GM12878 (cell line): ENCODE data around the gene ZNF512. TPM values are rescaled to one million over a fixed set of nuclear protein-coding genes. Genes with fewer than 3 reads are reported as not detected.

Experiments
- ATAC-seq: fragments of 200-7000 bp; cut with Tn5 transposase; 3 replicates; pipeline ENCODE4 v1.9.1; 2020; ENCODE audit warnings: mild to moderate bottlenecking, moderate library complexity
- BruUV-seq: library from RNA; stranded (reverse); fragments of 400-500 nt; replicated peaks from 2 replicates; lab custom pipeline; 2021; lab: Mats Ljungman, UMichigan
- CTCF ChIA-PET: fragments of 300-600 bp; sonication (Branson Sonifier 250); formaldehyde crosslinking; extraction: SDS; loops from one replicate; lab custom pipeline; 2021; ENCODE audit warnings: inconsistent platforms; lab: Yijun Ruan, JAX
- POLR2A ChIA-PET: fragments of 350-600 bp; formaldehyde crosslinking; extraction: SDS; loops from one replicate; lab custom pipeline; 2021; ENCODE audit warnings: inconsistent platforms; lab: Charles Lee
- RAD21 ChIA-PET: fragments of 300-600 bp; sonication (Branson Sonifier 250); formaldehyde crosslinking; loops from one replicate; lab custom pipeline; 2023; ENCODE audit warnings: antibody characterized with exemption; ENCODE audit not compliant: unreplicated experiment; lab: Charles Lee
- SMC1A ChIA-PET: fragments of 300-600 bp; sonication (Branson Sonifier 250); formaldehyde crosslinking; loops from one replicate; lab custom pipeline; 2023; ENCODE audit not compliant: unreplicated experiment, uncharacterized antibody; lab: Charles Lee
- DNase-seq: peaks from one replicate; pipeline ENCODE4 v3.0.0-alpha.2; 2011; ENCODE audit warnings: low read depth, low spot score
- FAIRE-seq: peaks from 3 replicates; lab custom pipeline; 2011; peaks lifted over from hg19 to GRCh38; lab: Jason Lieb, UNC
- H2AFZ ChIP-seq: 2 replicates; pipeline ENCODE4 v1.6.0; 2011; ENCODE audit warnings: low read depth, low read length, control low read depth; ENCODE audit not compliant: control insufficient read depth
- H3K27ac ChIP-seq: 2 replicates; pipeline ENCODE4 v1.5.1; 2011; ENCODE audit warnings: control low read depth; ENCODE audit not compliant: control insufficient read depth, insufficient read depth
- H3K27me3 ChIP-seq, 2 experiments: replicated peaks in 1 of 2; 2 replicates each; pipeline versions ENCODE4 v1.6.0 to v1.6.1; 2011; ENCODE audit warnings: low read length in 1 of 2; ENCODE audit not compliant: control insufficient read depth in 2 of 2, insufficient read depth in 2 of 2
- H3K36me3 ChIP-seq, 2 experiments: 2 replicates each; pipeline ENCODE4 v1.5.1; 2011; ENCODE audit warnings: low read length in 1 of 2; ENCODE audit not compliant: control insufficient read depth in 2 of 2, insufficient read depth in 2 of 2
- H3K4me1 ChIP-seq: 2 replicates; pipeline ENCODE4 v1.6.1; 2011; ENCODE audit warnings: mild to moderate bottlenecking, low read length, moderate library complexity, mixed read lengths; ENCODE audit not compliant: control insufficient read depth, insufficient read depth
- H3K4me2 ChIP-seq: 2 replicates; pipeline ENCODE4 v1.6.0; 2011; ENCODE audit warnings: control low read depth; ENCODE audit not compliant: control insufficient read depth, insufficient read depth
- H3K4me3 ChIP-seq: fragments of 200-600 bp; sonication (generic); 2 replicates; pipeline ENCODE4 v1.5.1; 2016
- H3K79me2 ChIP-seq: 2 replicates; pipeline ENCODE4 v1.6.0; 2011; ENCODE audit warnings: low read length; ENCODE audit not compliant: control insufficient read depth, insufficient read depth
- H3K9ac ChIP-seq: 2 replicates; pipeline ENCODE4 v1.8.0; 2011; ENCODE audit warnings: low read length, control low read depth, mixed read lengths; ENCODE audit not compliant: control insufficient read depth, insufficient read depth
- H3K9me3 ChIP-seq: replicated peaks from 3 replicates; pipeline ENCODE4 v1.5.1; 2011; ENCODE audit warnings: mild to moderate bottlenecking, low read length; ENCODE audit not compliant: control insufficient read depth, insufficient read depth
- H4K20me1 ChIP-seq: 2 replicates; pipeline ENCODE4 v1.6.0; 2011; ENCODE audit not compliant: control insufficient read depth, insufficient read depth
- CEBPB ChIP-seq, 2 experiments: fragments of 150-350 bp in 1 of 2; IDR thresholded peaks; 2 replicates each; pipeline ENCODE4 v1.6.1; 2012 to 2014; ENCODE audit warnings: low read depth in 2 of 2, low read length in 2 of 2, borderline replicate concordance in 1 of 2, inconsistent platforms in 1 of 2
- E2F8 ChIP-seq: fragments of 450-650 bp; IDR thresholded peaks from 2 replicates; pipeline ENCODE4 v1.6.1; 2018; ENCODE audit warnings: mild to moderate bottlenecking, low read depth, moderate library complexity; ENCODE audit not compliant: partially characterized antibody
- EZH2 ChIP-seq: IDR thresholded peaks from 2 replicates; pipeline ENCODE4 v1.6.1; 2012; ENCODE audit warnings: low read depth, mild to moderate bottlenecking, control low read depth, inconsistent platforms, low read length, borderline replicate concordance; ENCODE audit not compliant: control insufficient read depth
- HDAC6 ChIP-seq: fragments of 200-600 bp; sonication (generic); IDR thresholded peaks from one replicate; pipeline ENCODE4 v1.8.0; 2017; ENCODE audit warnings: antibody characterized with exemption; ENCODE audit not compliant: unreplicated experiment
- KDM1A ChIP-seq: fragments of 200-600 bp; sonication (generic); IDR thresholded peaks from 2 replicates; pipeline ENCODE4 v1.6.1; 2016; ENCODE audit warnings: borderline replicate concordance
- MTA3 ChIP-seq: IDR thresholded peaks from 2 replicates; pipeline ENCODE4 v1.6.1; 2012; ENCODE audit warnings: low read length, inconsistent platforms, borderline replicate concordance
- NFYA ChIP-seq: IDR thresholded peaks from 2 replicates; pipeline ENCODE4 v1.6.1; 2011; ENCODE audit warnings: low read depth, mild to moderate bottlenecking, low read length, improper control_type of control experiment, borderline replicate concordance
- NR2C2 ChIP-seq: IDR thresholded peaks from 2 replicates; pipeline ENCODE4 v1.6.1; 2011; ENCODE audit warnings: borderline replicate concordance, low read depth; ENCODE audit not compliant: control insufficient read depth, insufficient read length
- PML ChIP-seq: IDR thresholded peaks from 2 replicates; pipeline ENCODE4 v1.6.1; 2012; ENCODE audit warnings: low read length, inconsistent platforms
- TAF1 ChIP-seq: IDR thresholded peaks from 2 replicates; pipeline ENCODE4 v1.6.1; 2011; ENCODE audit warnings: mild to moderate bottlenecking, low read depth, low read length, borderline replicate concordance
- YBX1 ChIP-seq: fragments of 450-650 bp; IDR thresholded peaks from 2 replicates; pipeline ENCODE4 v1.6.1; 2016; ENCODE audit warnings: antibody characterized with exemption
- WGBS: methylation state at CpG from one replicate; pipeline ENCODE4 v1.1.6; 2016; ENCODE audit warnings: low lambda C conversion rate; ENCODE audit not compliant: insufficient replicate concordance, insufficient coverage; ENCODE audit errors: missing lambda C conversion rate; 5-methylcytosine and 5-hydroxymethylcytosine counted together
- in situ Hi-C: fragments of 300-500 bp; cut with MboI; formaldehyde crosslinking; loops from 9 replicates; pipeline ENCODE4 v1.14.3; 2018; ENCODE audit warnings: mixed read lengths
- intact Hi-C: fragments of 100-400 bp; cut with micrococcal nuclease; formaldehyde crosslinking; loops from one replicate; pipeline ENCODE4 v1.14.2; 2022; ENCODE audit not compliant: unreplicated experiment
- polyA plus RNA-seq, 11 experiments: library from polyadenylated mRNA; depleted of rRNA in 4 of 11; unstranded in 6 of 11; stranded (reverse) in 5 of 11; fragments of >200 nt; fragmentation: Nextera tagmentation in 4 of 11; fragmentation: Illumina TruSeq in 1 of 11; extraction: Ambion mirVana in 4 of 11; extraction: Trizol in 1 of 11; gene quantifications; 1 replicate in 1 of 11; 2 replicates in 10 of 11; pipeline versions ENCODE4 v1.2.1 to v1.2.3, GENCODE V29; 2011 to 2016; ENCODE audit warnings: inconsistent platforms in 2 of 11, missing spikeins in 2 of 11, low read depth in 1 of 11
- total RNA-seq, 4 experiments: library from RNA; depleted of rRNA in 3 of 4; stranded (reverse); fragments of >200 nt in 3 of 4; fragmentation: Illumina TruSeq in 1 of 4; extraction: Trizol in 1 of 4; gene quantifications; 2 replicates each; pipeline versions ENCODE4 v1.2.1 to v1.2.3, GENCODE V29; 2013 to 2021
- TF ChIP-seq, protein P1 (sequence below): fragments of 450-650 bp; formaldehyde crosslinking; IDR thresholded peaks from 2 replicates; pipeline ENCODE4 v1.4.0; 2022; ENCODE audit warnings: mild to moderate bottlenecking, moderate library complexity

The ZNF512 gene
- total and polyA plus RNA-seq, 10 of the 15 experiments (the other 5 are each of a cell fraction or from before 2014, with no cell fraction given), result 14.1 to 61.9 (median 31.2) TPM

DNA sequence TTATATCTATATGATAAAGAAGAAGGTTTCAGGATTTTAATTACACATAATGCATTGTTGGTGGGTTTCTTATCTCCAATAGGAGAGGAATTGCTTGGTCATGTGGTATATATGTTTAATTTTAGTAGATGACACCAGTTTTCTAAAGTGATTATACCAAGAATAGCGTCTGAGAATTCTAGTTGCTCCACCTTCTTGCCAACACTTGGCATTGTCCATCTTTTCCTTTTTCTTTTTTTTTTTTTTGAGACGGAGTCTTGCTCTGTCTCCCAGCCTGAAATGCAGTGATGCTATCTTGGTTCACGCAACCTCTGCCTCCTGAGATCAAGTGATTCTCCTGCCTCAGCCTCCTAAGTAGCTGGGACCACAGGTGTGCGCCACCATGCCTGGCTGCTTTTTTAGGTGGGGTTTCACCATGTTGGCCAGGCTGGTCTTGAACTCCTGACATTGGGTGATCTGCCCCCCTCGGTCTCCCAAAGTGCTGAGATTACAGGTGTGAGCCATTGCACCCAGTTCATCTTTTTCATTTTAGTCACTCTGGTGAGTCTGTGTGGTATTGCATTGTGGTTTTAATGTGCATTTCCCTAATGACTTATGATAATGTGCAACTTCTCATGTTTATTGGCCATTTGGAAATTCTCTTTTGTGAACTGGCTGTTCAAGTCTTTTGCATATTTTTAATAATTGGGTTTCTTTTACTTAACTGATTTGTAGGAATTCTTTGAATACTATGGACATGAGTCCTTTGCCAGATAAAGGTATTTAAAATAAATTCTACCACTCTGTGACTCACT, 37.3 kb upstream of the ZNF512 start (continued):
- TF ChIP-seq, protein P1, sequence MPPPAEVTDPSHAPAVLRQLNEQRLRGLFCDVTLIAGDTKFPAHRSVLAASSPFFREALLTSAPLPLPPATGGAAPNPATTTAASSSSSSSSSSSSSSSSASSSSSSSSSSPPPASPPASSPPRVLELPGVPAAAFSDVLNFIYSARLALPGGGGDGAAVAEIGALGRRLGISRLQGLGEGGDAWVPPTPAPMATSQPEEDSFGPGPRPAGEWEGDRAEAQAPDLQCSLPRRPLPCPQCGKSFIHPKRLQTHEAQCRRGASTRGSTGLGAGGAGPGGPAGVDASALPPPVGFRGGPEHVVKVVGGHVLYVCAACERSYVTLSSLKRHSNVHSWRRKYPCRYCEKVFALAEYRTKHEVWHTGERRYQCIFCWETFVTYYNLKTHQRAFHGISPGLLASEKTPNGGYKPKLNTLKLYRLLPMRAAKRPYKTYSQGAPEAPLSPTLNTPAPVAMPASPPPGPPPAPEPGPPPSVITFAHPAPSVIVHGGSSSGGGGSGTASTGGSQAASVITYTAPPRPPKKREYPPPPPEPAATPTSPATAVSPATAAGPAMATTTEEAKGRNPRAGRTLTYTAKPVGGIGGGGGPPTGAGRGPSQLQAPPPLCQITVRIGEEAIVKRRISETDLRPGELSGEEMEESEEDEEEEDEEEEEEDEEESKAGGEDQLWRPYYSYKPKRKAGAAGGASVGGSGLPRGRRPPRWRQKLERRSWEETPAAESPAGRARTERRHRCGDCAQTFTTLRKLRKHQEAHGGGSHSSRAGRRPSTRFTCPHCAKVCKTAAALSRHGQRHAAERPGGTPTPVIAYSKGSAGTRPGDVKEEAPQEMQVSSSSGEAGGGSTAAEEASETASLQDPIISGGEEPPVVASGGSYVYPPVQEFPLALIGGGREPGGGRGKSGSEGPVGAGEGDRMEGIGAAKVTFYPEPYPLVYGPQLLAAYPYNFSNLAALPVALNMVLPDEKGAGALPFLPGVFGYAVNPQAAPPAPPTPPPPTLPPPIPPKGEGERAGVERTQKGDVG (CRISPR knock-in tag), result no peak

GRCh38 chr2:27549303-27549702, 33.5 kb upstream of the ZNF512 start:
- H3K79me2 ChIP-seq, result no peaks in the 10 kb centered on the region
- WGBS, result 0% methylated on average over 1 of the region's 1 CpG
- no peak overlapping the region for H2AFZ ChIP-seq
- intact Hi-C loops, result no loop called here
- no peaks in the 10 kb centered on the region for H3K36me3 ChIP-seq
- no peak overlapping the region for H3K9ac ChIP-seq
- H3K4me2 ChIP-seq, result no peak overlapping the region
- H3K27ac ChIP-seq, result no peak overlapping the region
- ChIA-PET RAD21 (no interaction called here), CTCF (no interaction called here), POLR2A (no interaction called here), SMC1A (no interaction called here)
- TF ChIP-seq NFYA (no peak), TAF1 (no peak), HDAC6 (no peak), MTA3 (no peak), YBX1 (no peak), CEBPB (IDR thresholded peaks at IDR 0.05; ENCODE audit: borderline replicate concordance in 1 of 2, low read depth in 2 of 2, low read length in 2 of 2) (no peak), PML (no peak), EZH2 (no peak), KDM1A (no peak), E2F8 (no peak), NR2C2 (no peak)
- no peaks in the 10 kb centered on the region for H3K4me1 ChIP-seq
- DNase-seq (no peak), FAIRE-seq (no peak), ATAC-seq (no peak)
- no peak overlapping the region for H3K4me3 ChIP-seq
- H3K9me3 ChIP-seq, result no peaks in the 10 kb centered on the region
- BruUV-seq, result no TSS peak
- no peaks in the 10 kb centered on the region for H3K27me3 ChIP-seq
- in situ Hi-C loops, result no loop called here
- no peaks in the 10 kb centered on the region for H4K20me1 ChIP-seq
